Stomach smooth muscle (tissue), 2 donors: Measurements from ENCODE around the gene SSU72.

Source experiments
- H3K27ac ChIP-seq: one replicate; pipeline ENCODE4 v1.7.0; 2013; ENCODE audit warnings: mild to moderate bottlenecking, low read length, inconsistent platforms
- H3K27me3 ChIP-seq, 2 donors: one replicate each; pipeline ENCODE4 v1.7.0; 2013; ENCODE audit warnings: low read length in 2 of 2; ENCODE audit not compliant: insufficient read depth in 2 of 2, control insufficient read depth in 1 of 2
- H3K36me3 ChIP-seq, 2 donors: one replicate each; pipeline ENCODE4 v1.7.0; 2013; ENCODE audit warnings: low read length in 2 of 2; ENCODE audit not compliant: control insufficient read depth in 2 of 2, insufficient read depth in 2 of 2
- H3K4me1 ChIP-seq: one replicate; pipeline ENCODE4 v1.7.0; 2013; ENCODE audit warnings: low read length; ENCODE audit not compliant: control insufficient read depth, insufficient read depth
- H3K4me3 ChIP-seq, 2 donors: one replicate each; pipeline ENCODE4 v1.7.0; 2013; ENCODE audit warnings: low read length in 2 of 2
- H3K9ac ChIP-seq, 2 donors: one replicate each; pipeline ENCODE4 v1.7.0; 2013; ENCODE audit warnings: low read length in 2 of 2, mild to moderate bottlenecking in 1 of 2
- H3K9me3 ChIP-seq, 2 donors: one replicate each; pipeline ENCODE4 v1.7.0; 2013; ENCODE audit warnings: low read length in 2 of 2; ENCODE audit not compliant: control insufficient read depth in 2 of 2
- donor health status: healthy.
- donor health status: Pancreatic carcinoma.

Gene SSU72

GRCh38 chr1:1593834-1594601, 19.4 kb upstream of the SSU72 start:
- no peak overlapping the region for H3K4me3 ChIP-seq
- H3K27me3 ChIP-seq: peaks cover 20 to 23% of the 10 kb centered on the region in 2 donors
- no peaks in the 10 kb centered on the region for H3K9me3 ChIP-seq
- no peak overlapping the region for H3K9ac ChIP-seq
- H3K4me1 ChIP-seq: peaks cover 7% of the 10 kb centered on the region
- no peak overlapping the region for H3K27ac ChIP-seq
- H3K36me3 ChIP-seq: no peaks in the 10 kb centered on the region

GRCh38 chr1:1591452-1591851, 16.8 kb upstream of the SSU72 start:
- Histone ChIP-seq H3K9me3 (no peaks in the 10 kb centered on the region), H3K27ac (no peak overlapping the region), H3K36me3 (no peaks in the 10 kb centered on the region), H3K27me3 (peaks cover 0 to 2% of the 10 kb centered on the region in 2 donors), H3K9ac (no peak overlapping the region), H3K4me1 (no peaks in the 10 kb centered on the region), H3K4me3 (no peak overlapping the region)

- Histone ChIP-seq H3K9me3 (no peaks in the 10 kb centered on the region), H3K27me3 (no peaks in the 10 kb centered on the region)
Measured at GRCh38 chr1:1583347-1584010, 8.8 kb upstream of the SSU72 start.

GRCh38 chr1:1582585-1583346, 8.1 kb upstream of the SSU72 start:
- no peak overlapping the region for H3K4me3 ChIP-seq
- no peaks in the 10 kb centered on the region for H3K27me3 ChIP-seq
- no peak overlapping the region for H3K9ac ChIP-seq
- no peaks in the 10 kb centered on the region for H3K36me3 ChIP-seq
- H3K4me1 ChIP-seq: no peaks in the 10 kb centered on the region
- H3K9me3 ChIP-seq: no peaks in the 10 kb centered on the region
- H3K27ac ChIP-seq: no peak overlapping the region

More at GRCh38 chr1:1583347-1584010, 8.8 kb upstream of the SSU72 start:
- Histone ChIP-seq H3K9ac (no peak overlapping the region), H3K4me3 (no peak overlapping the region), H3K27ac (no peak overlapping the region), H3K36me3 (no peaks in the 10 kb centered on the region), H3K4me1 (no peaks in the 10 kb centered on the region)

- Histone ChIP-seq H3K4me3 (no peak overlapping the region), H3K27ac (no peak overlapping the region), H3K9me3 (no peaks in the 10 kb centered on the region)
Measured at GRCh38 chr1:1578371-1578940, 3.8 kb upstream of the SSU72 start.

GRCh38 chr1:1577367-1578011, 2.8 kb upstream of the SSU72 start:
- Histone ChIP-seq H3K36me3 (no peaks in the 10 kb centered on the region), H3K4me3 (no peak overlapping the region), H3K27ac (no peak overlapping the region), H3K4me1 (peaks cover 16% of the 10 kb centered on the region), H3K9ac (no peak overlapping the region), H3K9me3 (no peaks in the 10 kb centered on the region), H3K27me3 (no peaks in the 10 kb centered on the region)

More at GRCh38 chr1:1578371-1578940, 3.8 kb upstream of the SSU72 start:
- no peaks in the 10 kb centered on the region for H3K36me3 ChIP-seq
- H3K9ac ChIP-seq: no peak overlapping the region
- peaks cover 8% of the 10 kb centered on the region for H3K4me1 ChIP-seq
- no peaks in the 10 kb centered on the region for H3K27me3 ChIP-seq

GRCh38 chr1:1573843-1574720, 581 bp downstream of the SSU72 start:
- Histone ChIP-seq H3K27ac (peak overlapping the region; percentile 100), H3K4me3 (peak overlapping the region; percentile 73 to 96), H3K27me3 (no peaks in the 10 kb centered on the region), H3K36me3 (peaks cover 0 to 2% of the 10 kb centered on the region in 2 donors), H3K4me1 (peaks cover 23% of the 10 kb centered on the region), H3K9ac (peak overlapping the region; percentile 100), H3K9me3 (no peaks in the 10 kb centered on the region)

- Histone ChIP-seq H3K9me3 (no peaks in the 10 kb centered on the region), H3K9ac (no peak overlapping the region), H3K4me3 (no peak overlapping the region), H3K4me1 (peaks cover 20% of the 10 kb centered on the region), H3K27ac (no peak overlapping the region), H3K27me3 (no peaks in the 10 kb centered on the region), H3K36me3 (peaks cover 9 to 12% of the 10 kb centered on the region in 2 donors)
Measured at GRCh38 chr1:1569341-1569740, 5.3 kb downstream of the SSU72 start.

- Histone ChIP-seq H3K27ac (no peak overlapping the region), H3K27me3 (no peaks in the 10 kb centered on the region), H3K9ac (no peak overlapping the region), H3K36me3 (peaks cover 19 to 23% of the 10 kb centered on the region in 2 donors), H3K4me1 (peaks cover 13% of the 10 kb centered on the region), H3K4me3 (no peak overlapping the region), H3K9me3 (no peaks in the 10 kb centered on the region)
Measured at GRCh38 chr1:1567891-1568291, 6.8 kb downstream of the SSU72 start.
